ENCODE results near the gene EXOC6. TPM values are rescaled to one million over a fixed set of nuclear protein-coding genes. Genes with fewer than 3 reads are reported as not detected.
"Not testable (repeated sequence)": the region's sequence is repeated elsewhere in the genome, so short reads cannot be mapped to it uniquely, and the experiment has no call there.

The EXOC6 gene
- total RNA-seq, 2 donors from 2014 or later, result 12.6 to 15.2 TPM

- TF ChIP-seq CTCF (IDR thresholded peaks at IDR 0.05), result no peak
- intact Hi-C loops (cut with DNase I), result no loop called here
- DNase-seq, result no peak
- Histone ChIP-seq H3K27me3 (no peaks in the 10 kb centered on the region), H3K4me3 (no peak overlapping the region), H3K9me3 (no peaks in the 10 kb centered on the region), H3K27ac (no peak overlapping the region), H3K36me3 (no peaks in the 10 kb centered on the region), H3K4me1 (no peaks in the 10 kb centered on the region), H3K9ac (ENCODE audit: low read depth in 2 of 2, low read length in 2 of 2) (no peak overlapping the region)
Measured at GRCh38 chr10:92972886-92973285, 124.6 kb downstream of the EXOC6 start.

- intact Hi-C loops (cut with DNase I); H3K9ac ChIP-seq (ENCODE audit: low read depth in 2 of 2, low read length in 2 of 2); DNase-seq; H3K9me3 ChIP-seq; H3K36me3 ChIP-seq; H3K4me3 ChIP-seq; H3K27me3 ChIP-seq; H3K27ac ChIP-seq; H3K4me1 ChIP-seq: not testable (repeated sequence)
Measured at GRCh38 chr10:92976278-92976677, 128.0 kb downstream of the EXOC6 start.

GRCh38 chr10:92989250-92989649 lies 140.9 kb downstream of the EXOC6 start:
- intact Hi-C loops (cut with DNase I), result no loop called here
- no peaks in the 10 kb centered on the region for H3K36me3 ChIP-seq
- H3K4me3 ChIP-seq, result no peak overlapping the region
- no peaks in the 10 kb centered on the region for H3K4me1 ChIP-seq
- H3K9me3 ChIP-seq, result no peaks in the 10 kb centered on the region
- no peaks in the 10 kb centered on the region for H3K27me3 ChIP-seq
- no peak overlapping the region for H3K27ac ChIP-seq
- TF ChIP-seq CTCF (IDR thresholded peaks at IDR 0.05), result no peak
- DNase-seq, result no peak
- no peak overlapping the region for H3K9ac ChIP-seq (ENCODE audit: low read depth in 2 of 2, low read length in 2 of 2)

GRCh38 chr10:92990615-92991014 lies 142.3 kb downstream of the EXOC6 start:
- TF ChIP-seq CTCF (IDR thresholded peaks at IDR 0.05), result no peak
- Histone ChIP-seq H3K36me3 (no peaks in the 10 kb centered on the region), H3K9me3 (no peaks in the 10 kb centered on the region), H3K4me3 (no peak overlapping the region), H3K27ac (no peak overlapping the region), H3K9ac (ENCODE audit: low read depth in 2 of 2, low read length in 2 of 2) (no peak overlapping the region), H3K27me3 (no peaks in the 10 kb centered on the region), H3K4me1 (no peaks in the 10 kb centered on the region)
- intact Hi-C loops (cut with DNase I), result no loop called here
- DNase-seq, result no peak

- H3K9ac ChIP-seq (ENCODE audit: low read depth in 2 of 2, low read length in 2 of 2), result no peak overlapping the region
- H3K9me3 ChIP-seq, result no peaks in the 10 kb centered on the region
- H3K27me3 ChIP-seq, result no peaks in the 10 kb centered on the region
- no peaks in the 10 kb centered on the region for H3K36me3 ChIP-seq
- no peak for TF ChIP-seq CTCF (IDR thresholded peaks at IDR 0.05)
- intact Hi-C loops (cut with DNase I), result no loop called here
- DNase-seq, result no peak
- H3K4me3 ChIP-seq, result no peak overlapping the region
- no peak overlapping the region for H3K27ac ChIP-seq
- H3K4me1 ChIP-seq, result no peaks in the 10 kb centered on the region
Measured at GRCh38 chr10:92991513-92991912, 143.2 kb downstream of the EXOC6 start.

- Histone ChIP-seq H3K27ac (no peak overlapping the region), H3K4me1 (no peaks in the 10 kb centered on the region), H3K36me3 (no peaks in the 10 kb centered on the region), H3K9me3 (no peaks in the 10 kb centered on the region), H3K4me3 (no peak overlapping the region), H3K9ac (ENCODE audit: low read depth in 2 of 2, low read length in 2 of 2) (no peak overlapping the region), H3K27me3 (no peaks in the 10 kb centered on the region)
- intact Hi-C loops (cut with DNase I), result no loop called here
- DNase-seq, result no peak
- TF ChIP-seq CTCF (IDR thresholded peaks at IDR 0.05), result no peak
Measured at GRCh38 chr10:92993699-92994272, 145.5 kb downstream of the EXOC6 start.

Measured in colonic mucosa (tissue), 4 donors.